CD8-positive, alpha-beta memory T cell (primary cell): ENCODE measurements around the gene CLPTM1L. TPM values are rescaled to one million over a fixed set of nuclear protein-coding genes. Genes with fewer than 3 reads are reported as not detected.

Source experiments
- CTCF ChIA-PET: fragments of 350-600 bp; sonication (Branson Sonifier 250); formaldehyde crosslinking; loops from one replicate; lab custom pipeline; 2021; ENCODE audit warnings: antibody characterized with exemption; lab: Charles Lee
- POLR2A ChIA-PET: fragments of 350-600 bp; sonication (Branson Sonifier 250); formaldehyde crosslinking; loops from one replicate; lab custom pipeline; 2021; ENCODE audit warnings: antibody characterized with exemption; lab: Charles Lee
- DNase-seq, 5 donors: peaks; one replicate each; pipeline versions ENCODE4 v3.0.0 to v3.0.0-alpha.2; 2020 to 2022; ENCODE audit warnings: mixed read lengths in 1 of 5
- H3K27ac ChIP-seq: one replicate; pipeline ENCODE4 v1.7.0; 2013; ENCODE audit warnings: low read depth, mild to moderate bottlenecking, low read length, moderate library complexity
- H3K27me3 ChIP-seq: 2 replicates; pipeline ENCODE4 v1.7.0; 2013; ENCODE audit warnings: low read length, mild to moderate bottlenecking; ENCODE audit not compliant: insufficient read depth, poor library complexity, severe bottlenecking
- H3K36me3 ChIP-seq: 2 replicates; pipeline ENCODE4 v1.7.0; 2013; ENCODE audit warnings: mild to moderate bottlenecking, low read length, moderate library complexity; ENCODE audit not compliant: insufficient read depth
- H3K4me1 ChIP-seq: 2 replicates; pipeline ENCODE4 v1.7.0; 2013; ENCODE audit warnings: mild to moderate bottlenecking, low read length, moderate library complexity; ENCODE audit not compliant: insufficient read depth
- H3K4me3 ChIP-seq: 2 replicates; pipeline ENCODE4 v1.7.0; 2013; ENCODE audit warnings: mild to moderate bottlenecking, low read length
- H3K9me3 ChIP-seq: 2 replicates; pipeline ENCODE4 v1.7.0; 2013; ENCODE audit warnings: mild to moderate bottlenecking, low read length
- H3K27ac Mint-ChIP-seq, 8 donors: one replicate each; pipeline ENCODE4 v1.8.0; 2020 to 2021; ENCODE audit warnings: mixed read lengths in 8 of 8, mild to moderate bottlenecking in 6 of 8, inconsistent platforms in 3 of 8, moderate library complexity in 3 of 8
- H3K27me3 Mint-ChIP-seq, 2 donors: one replicate each; pipeline ENCODE4 v1.8.0; 2020 to 2021; ENCODE audit warnings: mixed read lengths in 2 of 2, mild to moderate bottlenecking in 1 of 2, moderate library complexity in 1 of 2
- H3K36me3 Mint-ChIP-seq, 3 donors: one replicate each; pipeline ENCODE4 v1.8.0; 2020 to 2021; ENCODE audit warnings: mixed read lengths in 3 of 3, inconsistent platforms in 1 of 3, mild to moderate bottlenecking in 1 of 3
- H3K4me1 Mint-ChIP-seq, 3 donors: one replicate each; pipeline ENCODE4 v1.8.0; 2020 to 2021; ENCODE audit warnings: mixed read lengths in 3 of 3, inconsistent platforms in 1 of 3, mild to moderate bottlenecking in 1 of 3
- H3K4me3 Mint-ChIP-seq, 7 donors: one replicate each; pipeline ENCODE4 v1.8.0; 2020 to 2021; ENCODE audit warnings: mixed read lengths in 7 of 7, mild to moderate bottlenecking in 6 of 7, moderate library complexity in 4 of 7, inconsistent platforms in 2 of 7
- H3K9me3 Mint-ChIP-seq, 5 donors: one replicate each; pipeline ENCODE4 v1.8.0; 2020 to 2022; ENCODE audit warnings: mixed read lengths in 5 of 5, mild to moderate bottlenecking in 3 of 5, moderate library complexity in 2 of 5, inconsistent platforms in 1 of 5
- polyA plus RNA-seq: library from polyadenylated mRNA; unstranded; fragments of 300-500 nt; fragmentation: Illumina TruSeq; gene quantifications from one replicate; pipeline ENCODE4 v1.2.3, GENCODE V29; 2021
- total RNA-seq, 2 experiments: library from RNA; stranded (reverse); gene quantifications; one replicate each; pipeline ENCODE4 v1.2.3, GENCODE V29; 2021

The CLPTM1L gene
- total and polyA plus RNA-seq, 3 experiments from 2014 or later: 68.1 to 110 (median 109) TPM

DNA sequence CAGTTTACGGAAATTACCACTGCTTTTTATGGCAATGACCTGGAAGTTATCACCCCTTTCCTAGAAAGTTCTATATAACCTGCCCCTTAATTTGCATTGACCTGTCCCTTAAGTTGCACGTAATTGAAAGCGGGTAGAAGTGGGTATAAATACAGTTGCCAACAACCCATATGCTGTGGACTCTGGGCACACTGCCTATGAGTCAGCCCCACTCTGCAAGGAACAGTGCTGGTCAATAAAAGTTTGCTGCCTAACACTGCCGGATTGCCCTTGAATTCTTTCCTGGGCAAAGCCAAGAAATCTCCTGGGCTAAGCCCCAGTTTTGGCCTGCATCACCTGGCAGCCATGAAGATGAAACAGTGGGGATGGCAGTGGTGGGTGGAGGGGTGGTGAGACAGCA, 23.9 kb upstream of the CLPTM1L start:
- no peak for DNase-seq
- ChIA-PET POLR2A (no interaction called here), CTCF (no interaction called here)
- Histone ChIP-seq H3K4me3 (no peak overlapping the region), H3K9me3 (no peaks in the 10 kb centered on the region), H3K4me1 (no peaks in the 10 kb centered on the region), H3K27ac (no peak overlapping the region), H3K36me3 (no peaks in the 10 kb centered on the region), H3K27me3 (peaks cover 3% of the 10 kb centered on the region)
- no peaks in the 10 kb centered on the region for H3K36me3 Mint-ChIP-seq
- H3K27me3 Mint-ChIP-seq: peaks cover 6 to 9% of the 10 kb centered on the region in 2 donors
- H3K4me1 Mint-ChIP-seq: peaks cover 6 to 11% (median 9%) of the 10 kb centered on the region in 3 donors
- no peak overlapping the region for H3K27ac Mint-ChIP-seq
- no peaks in the 10 kb centered on the region for H3K9me3 Mint-ChIP-seq
- H3K4me3 Mint-ChIP-seq: no peak overlapping the region

DNA sequence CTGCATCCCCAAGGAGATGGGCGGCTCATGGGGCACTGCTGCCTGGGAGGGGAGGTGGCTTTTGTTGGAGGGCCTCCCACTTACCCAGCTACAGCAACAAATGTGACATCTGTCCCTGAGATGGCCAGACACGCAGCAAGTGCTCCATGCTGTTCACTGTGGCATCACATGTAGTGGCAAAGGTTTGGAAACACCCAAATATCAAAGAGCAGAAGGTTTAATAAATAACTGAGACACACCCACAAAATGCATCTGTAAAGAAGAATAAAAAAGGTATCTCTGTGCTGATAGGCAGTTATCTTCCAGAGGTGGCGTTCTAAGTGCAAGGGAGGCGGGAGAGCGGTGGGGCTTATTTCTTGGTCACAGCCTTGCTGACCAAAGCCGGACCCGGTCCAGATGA, 23.3 kb upstream of the CLPTM1L start:
- Mint-ChIP-seq H3K27me3 (peaks cover 7 to 14% of the 10 kb centered on the region in 2 donors), H3K27ac (no peak overlapping the region), H3K4me1 (peaks cover 3 to 6% (median 5%) of the 10 kb centered on the region in 3 donors), H3K9me3 (no peaks in the 10 kb centered on the region), H3K36me3 (no peaks in the 10 kb centered on the region), H3K4me3 (no peak overlapping the region)
- Histone ChIP-seq H3K27me3 (peaks cover 7% of the 10 kb centered on the region), H3K36me3 (no peaks in the 10 kb centered on the region), H3K9me3 (no peaks in the 10 kb centered on the region), H3K4me1 (no peaks in the 10 kb centered on the region), H3K27ac (no peak overlapping the region), H3K4me3 (no peak overlapping the region)
- no peak for DNase-seq
- ChIA-PET POLR2A (no interaction called here), CTCF (no interaction called here)

- Mint-ChIP-seq H3K4me3 (no peak overlapping the region), H3K9me3 (no peaks in the 10 kb centered on the region), H3K27me3 (peaks cover 10 to 22% of the 10 kb centered on the region in 2 donors), H3K27ac (no peak overlapping the region), H3K4me1 (no peaks in the 10 kb centered on the region), H3K36me3 (no peaks in the 10 kb centered on the region)
- Histone ChIP-seq H3K9me3 (no peaks in the 10 kb centered on the region), H3K27me3 (peaks cover 10% of the 10 kb centered on the region), H3K36me3 (no peaks in the 10 kb centered on the region), H3K4me3 (no peak overlapping the region), H3K27ac (no peak overlapping the region), H3K4me1 (no peaks in the 10 kb centered on the region)
- DNase-seq: no peak
- ChIA-PET POLR2A (interaction anchor here (0.7 kb wide), 1 partner anchor 87 kb away, joined by 4 read pairs; no protein-coding TSS in a partner anchor), CTCF (no interaction called here)
Observed at GRCh38 chr5:1367149-1367548, 22.2 kb upstream of the CLPTM1L start.

DNA sequence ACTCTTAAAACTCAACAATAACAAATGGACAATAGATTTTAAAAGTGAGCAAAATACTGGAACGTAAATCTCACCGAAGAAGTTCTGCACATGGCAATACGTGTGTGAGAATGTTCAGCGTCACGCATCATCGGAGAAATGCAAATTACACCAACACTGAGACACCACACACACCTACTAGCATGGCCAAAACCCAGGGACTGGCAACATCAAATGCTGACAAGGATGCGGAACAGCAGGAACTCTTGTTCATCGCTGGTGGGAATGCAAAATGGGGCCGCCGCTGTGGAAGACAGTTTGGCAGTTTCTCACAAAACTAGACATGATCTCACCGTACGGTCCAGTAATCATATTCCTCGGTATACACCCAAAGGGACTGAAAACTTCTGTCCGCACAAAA, 21.6 kb upstream of the CLPTM1L start:
- H3K27me3 Mint-ChIP-seq: peaks cover 11 to 25% of the 10 kb centered on the region in 2 donors
- Histone ChIP-seq H3K9me3 (no peaks in the 10 kb centered on the region), H3K4me3 (no peak overlapping the region), H3K27ac (no peak overlapping the region), H3K4me1 (no peaks in the 10 kb centered on the region), H3K36me3 (no peaks in the 10 kb centered on the region), H3K27me3 (peaks cover 11% of the 10 kb centered on the region)
- H3K36me3 Mint-ChIP-seq: no peaks in the 10 kb centered on the region
- ChIA-PET CTCF (no interaction called here), POLR2A (interaction anchor here (0.7 kb wide), 1 partner anchor 86 kb away, joined by 4 read pairs; no protein-coding TSS in a partner anchor)
- no peaks in the 10 kb centered on the region for H3K4me1 Mint-ChIP-seq
- H3K27ac Mint-ChIP-seq: no peak overlapping the region
- no peak overlapping the region for H3K4me3 Mint-ChIP-seq
- no peak for DNase-seq
- H3K9me3 Mint-ChIP-seq: no peaks in the 10 kb centered on the region

GRCh38 chr5:1364211-1364610, 19.3 kb upstream of the CLPTM1L start:
- Histone ChIP-seq H3K4me3 (no peak overlapping the region), H3K4me1 (no peaks in the 10 kb centered on the region), H3K36me3 (no peaks in the 10 kb centered on the region), H3K9me3 (no peaks in the 10 kb centered on the region), H3K27ac (no peak overlapping the region), H3K27me3 (peaks cover 20% of the 10 kb centered on the region)
- ChIA-PET POLR2A (no interaction called here), CTCF (interaction anchor here (2.9 kb wide), 1 partner anchor 16 kb away, joined by 11 read pairs; no protein-coding TSS in a partner anchor)
- no peak for DNase-seq
- Mint-ChIP-seq H3K4me3 (no peak overlapping the region), H3K27ac (no peak overlapping the region), H3K4me1 (no peaks in the 10 kb centered on the region), H3K36me3 (no peaks in the 10 kb centered on the region), H3K9me3 (no peaks in the 10 kb centered on the region), H3K27me3 (peaks cover 23 to 39% of the 10 kb centered on the region in 2 donors)

DNA sequence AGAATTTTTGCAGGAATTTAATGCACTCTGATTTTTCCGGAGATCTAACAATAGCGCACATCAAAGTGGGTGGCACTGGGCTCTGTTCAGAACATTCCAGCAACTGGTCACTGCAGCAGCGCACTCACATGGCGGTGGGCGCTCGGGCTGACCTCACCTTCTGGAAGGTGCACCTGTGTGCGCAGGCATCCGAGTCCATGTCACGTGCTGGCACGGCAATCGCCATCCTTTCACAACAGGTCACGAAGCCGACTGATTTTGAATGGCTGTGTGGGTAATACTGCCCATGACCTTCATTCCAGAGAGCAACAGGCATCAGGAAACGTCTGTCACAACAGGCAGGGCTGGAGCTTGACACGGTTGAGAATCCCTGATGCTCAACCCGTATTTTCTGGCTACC, 18.7 kb upstream of the CLPTM1L start:
- POLR2A ChIA-PET: interaction anchor here (0.8 kb wide), 1 partner anchor 15 kb away, joined by 4 read pairs; no protein-coding TSS in a partner anchor
- H3K4me3 ChIP-seq: no peak overlapping the region
- CTCF ChIA-PET: interaction anchor here (2.9 kb wide), 1 partner anchor 16 kb away, joined by 11 read pairs; no protein-coding TSS in a partner anchor

DNA sequence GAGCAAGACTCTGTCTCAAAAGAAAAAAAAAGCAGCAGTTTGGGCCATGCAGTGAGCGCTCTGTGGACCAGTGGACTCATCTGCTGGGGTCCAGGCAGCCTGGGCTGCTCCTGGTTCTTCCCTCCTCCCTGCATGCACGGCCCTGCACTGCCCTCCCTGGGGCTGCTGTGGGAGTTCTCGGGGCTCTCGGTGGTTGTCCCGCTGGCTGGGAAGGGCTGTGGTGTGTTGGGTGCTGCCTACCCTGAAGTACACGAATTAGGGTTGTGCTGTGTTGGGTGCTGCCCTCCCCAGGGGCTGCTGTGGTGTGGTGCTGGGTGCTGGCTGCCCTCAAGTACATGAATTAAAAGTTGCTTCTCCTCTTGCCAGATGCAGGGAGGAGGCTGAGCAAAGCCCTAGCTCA, 18.3 kb upstream of the CLPTM1L start:
- POLR2A ChIA-PET: interaction anchor here (0.8 kb wide), 1 partner anchor 15 kb away, joined by 4 read pairs; no protein-coding TSS in a partner anchor
- peaks cover 20% of the 10 kb centered on the region for H3K27me3 ChIP-seq
- Mint-ChIP-seq H3K9me3 (no peaks in the 10 kb centered on the region), H3K4me1 (no peaks in the 10 kb centered on the region), H3K36me3 (no peaks in the 10 kb centered on the region), H3K4me3 (no peak overlapping the region), H3K27me3 (peaks cover 23 to 42% of the 10 kb centered on the region in 2 donors), H3K27ac (no peak overlapping the region)
- no peak overlapping the region for H3K4me3 ChIP-seq
- CTCF ChIA-PET: interaction anchor here (2.9 kb wide), 1 partner anchor 17 kb away, joined by 11 read pairs; no protein-coding TSS in a partner anchor
- H3K27ac ChIP-seq: no peak overlapping the region
- no peaks in the 10 kb centered on the region for H3K9me3 ChIP-seq
- no peaks in the 10 kb centered on the region for H3K36me3 ChIP-seq
- no peaks in the 10 kb centered on the region for H3K4me1 ChIP-seq
- no peak for DNase-seq

More for the DNA sequence above, 18.7 kb upstream of the CLPTM1L start:
- Histone ChIP-seq H3K9me3 (no peaks in the 10 kb centered on the region), H3K27me3 (peaks cover 20% of the 10 kb centered on the region), H3K4me1 (no peaks in the 10 kb centered on the region), H3K27ac (no peak overlapping the region), H3K36me3 (no peaks in the 10 kb centered on the region)
- no peaks in the 10 kb centered on the region for H3K9me3 Mint-ChIP-seq
- no peak for DNase-seq
- no peaks in the 10 kb centered on the region for H3K36me3 Mint-ChIP-seq
- H3K27me3 Mint-ChIP-seq: peaks cover 23 to 39% of the 10 kb centered on the region in 2 donors
- H3K4me1 Mint-ChIP-seq: no peaks in the 10 kb centered on the region
- no peak overlapping the region for H3K4me3 Mint-ChIP-seq
- no peak overlapping the region for H3K27ac Mint-ChIP-seq

- no peaks in the 10 kb centered on the region for H3K4me1 Mint-ChIP-seq
- H3K36me3 Mint-ChIP-seq: no peaks in the 10 kb centered on the region
- H3K27ac ChIP-seq: no peak overlapping the region
- DNase-seq: no peak
- no peak overlapping the region for H3K27ac Mint-ChIP-seq
- ChIA-PET CTCF (interaction anchor here (2.9 kb wide), 1 partner anchor 17 kb away, joined by 11 read pairs; no protein-coding TSS in a partner anchor), POLR2A (no interaction called here)
- no peaks in the 10 kb centered on the region for H3K36me3 ChIP-seq
- peaks cover 23 to 45% of the 10 kb centered on the region in 2 donors for H3K27me3 Mint-ChIP-seq
- H3K27me3 ChIP-seq: peaks cover 20% of the 10 kb centered on the region
- H3K4me3 Mint-ChIP-seq: no peak overlapping the region
- no peak overlapping the region for H3K4me3 ChIP-seq
- no peaks in the 10 kb centered on the region for H3K9me3 ChIP-seq
- H3K9me3 Mint-ChIP-seq: no peaks in the 10 kb centered on the region
- no peaks in the 10 kb centered on the region for H3K4me1 ChIP-seq
Observed at GRCh38 chr5:1362242-1363015, 17.5 kb upstream of the CLPTM1L start.
